HG02981 (cell line): ENCODE data around the gene FBXL7.

Source experiments
- ATAC-seq: cut with Tn5 transposase; IDR thresholded peaks from one replicate; pipeline ENCODE4 v1.9.1; 2021; ENCODE audit warnings: mild to moderate bottlenecking, moderate library complexity; ENCODE audit not compliant: unreplicated experiment

FBXL7 gene

GRCh38 chr5:15501091-15501791, 1.3 kb downstream of the FBXL7 start:
- no peak for ATAC-seq

GRCh38 chr5:15502208-15502607, 2.2 kb downstream of the FBXL7 start:
- no peak for ATAC-seq

- ATAC-seq, result no peak
Observed at GRCh38 chr5:15506146-15506545, 6.2 kb downstream of the FBXL7 start.

GRCh38 chr5:15506897-15507296, 6.9 kb downstream of the FBXL7 start:
- ATAC-seq, result no peak

GRCh38 chr5:15510092-15510491, 10.1 kb downstream of the FBXL7 start:
- no peak for ATAC-seq

GRCh38 chr5:15510831-15511230, 10.9 kb downstream of the FBXL7 start:
- ATAC-seq, result no peak

- ATAC-seq, result no peak
Observed at GRCh38 chr5:15513431-15513830, 13.5 kb downstream of the FBXL7 start.

- ATAC-seq, result no peak
Observed at GRCh38 chr5:15513911-15514310, 13.9 kb downstream of the FBXL7 start.

- ATAC-seq, result no peak
Observed at GRCh38 chr5:15515229-15515628, 15.2 kb downstream of the FBXL7 start.

- no peak for ATAC-seq
Observed at GRCh38 chr5:15516486-15516885, 16.5 kb downstream of the FBXL7 start.

GRCh38 chr5:15518786-15519185, 18.8 kb downstream of the FBXL7 start:
- ATAC-seq, result no peak

- no peak for ATAC-seq
Observed at GRCh38 chr5:15520856-15521255, 20.9 kb downstream of the FBXL7 start.

- ATAC-seq, result no peak
Observed at GRCh38 chr5:15521381-15522186, 21.6 kb downstream of the FBXL7 start.

- no peak for ATAC-seq
Observed at GRCh38 chr5:15522187-15522520, 22.2 kb downstream of the FBXL7 start.

- no peak for ATAC-seq
Observed at GRCh38 chr5:15524712-15525111, 24.7 kb downstream of the FBXL7 start.

GRCh38 chr5:15525703-15526275, 25.8 kb downstream of the FBXL7 start:
- no peak for ATAC-seq

GRCh38 chr5:15526413-15526812, 26.4 kb downstream of the FBXL7 start:
- ATAC-seq, result no peak

- ATAC-seq, result no peak
Observed at GRCh38 chr5:15528476-15528875, 28.5 kb downstream of the FBXL7 start.

- no peak for ATAC-seq
Observed at GRCh38 chr5:15529013-15529412, 29.0 kb downstream of the FBXL7 start.

- ATAC-seq, result no peak
Observed at GRCh38 chr5:15529821-15530220, 29.8 kb downstream of the FBXL7 start.

GRCh38 chr5:15533129-15533893, 33.3 kb downstream of the FBXL7 start:
- no peak for ATAC-seq
